Renal pelvis (tissue), 4 donors: ENCODE measurements around the gene NUB1. TPM values are rescaled to one million over a fixed set of nuclear protein-coding genes. Genes with fewer than 3 reads are reported as not detected.
A peak's percentile ranks its signal among the peaks of the same experiment; 100 is the strongest.

Source experiments
- DNase-seq: peaks from one replicate; pipeline ENCODE4 v3.0.0-alpha.2; 2013
- polyA plus RNA-seq, 3 donors: library from polyadenylated mRNA; unstranded; fragments of 120-200 nt; gene quantifications; one replicate each; pipeline ENCODE4 v1.2.1, GENCODE V29; 2013; ENCODE audit not compliant: insufficient read length in 3 of 3

NUB1 gene
- polyA plus RNA-seq, 3 donors = 75.7 to 82.8 (median 76.3) TPM

GRCh38 chr7:151402029-151402835 is 60.6 kb downstream of the NUB1 start:
- DNase-seq = no peak

GRCh38 chr7:151403764-151404163 is 62.2 kb downstream of the NUB1 start:
- DNase-seq = no peak

GRCh38 chr7:151404216-151405011 is 62.8 kb downstream of the NUB1 start:
- no peak for DNase-seq

DNA sequence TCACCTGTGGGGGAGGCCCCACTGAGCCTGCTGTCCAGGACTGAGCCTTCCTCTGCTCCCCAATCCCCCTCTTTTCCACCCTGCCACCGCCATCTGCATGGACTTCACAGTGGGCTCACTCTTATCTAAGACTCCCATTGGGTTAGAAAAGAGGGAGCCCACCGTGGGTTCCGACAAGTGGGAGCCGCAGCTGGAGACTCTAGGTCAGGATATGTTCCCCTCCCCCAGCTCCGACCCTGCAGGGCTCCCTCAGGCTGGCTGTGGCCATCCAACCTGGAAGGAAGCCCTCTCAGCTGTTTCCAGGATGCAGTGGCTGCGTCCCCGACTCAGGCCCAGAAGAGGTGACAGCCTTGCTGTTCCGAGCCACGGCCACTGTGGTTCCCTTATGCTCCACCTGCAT is 63.4 kb downstream of the NUB1 start:
- no peak for DNase-seq

DNA sequence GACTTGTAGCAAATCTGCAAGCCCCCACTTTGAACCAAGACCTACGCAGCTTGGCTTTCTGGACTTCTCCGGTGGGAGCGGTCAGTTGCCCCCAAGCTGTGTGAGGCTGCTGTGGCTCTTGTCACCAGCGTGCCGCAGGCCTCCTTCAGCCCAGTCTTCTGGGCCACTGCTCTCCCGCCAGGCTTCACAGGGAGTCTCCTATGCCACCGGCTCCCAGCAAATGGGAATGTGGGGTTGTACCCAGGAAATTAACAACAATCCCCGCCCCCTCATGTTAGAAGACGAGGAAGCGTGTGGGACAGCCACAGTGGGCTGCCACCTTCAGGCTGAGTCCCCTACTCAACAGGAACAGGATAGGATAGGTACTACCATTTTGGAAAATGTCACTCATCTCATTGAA is 64.0 kb downstream of the NUB1 start:
- DNase-seq = no peak

DNA sequence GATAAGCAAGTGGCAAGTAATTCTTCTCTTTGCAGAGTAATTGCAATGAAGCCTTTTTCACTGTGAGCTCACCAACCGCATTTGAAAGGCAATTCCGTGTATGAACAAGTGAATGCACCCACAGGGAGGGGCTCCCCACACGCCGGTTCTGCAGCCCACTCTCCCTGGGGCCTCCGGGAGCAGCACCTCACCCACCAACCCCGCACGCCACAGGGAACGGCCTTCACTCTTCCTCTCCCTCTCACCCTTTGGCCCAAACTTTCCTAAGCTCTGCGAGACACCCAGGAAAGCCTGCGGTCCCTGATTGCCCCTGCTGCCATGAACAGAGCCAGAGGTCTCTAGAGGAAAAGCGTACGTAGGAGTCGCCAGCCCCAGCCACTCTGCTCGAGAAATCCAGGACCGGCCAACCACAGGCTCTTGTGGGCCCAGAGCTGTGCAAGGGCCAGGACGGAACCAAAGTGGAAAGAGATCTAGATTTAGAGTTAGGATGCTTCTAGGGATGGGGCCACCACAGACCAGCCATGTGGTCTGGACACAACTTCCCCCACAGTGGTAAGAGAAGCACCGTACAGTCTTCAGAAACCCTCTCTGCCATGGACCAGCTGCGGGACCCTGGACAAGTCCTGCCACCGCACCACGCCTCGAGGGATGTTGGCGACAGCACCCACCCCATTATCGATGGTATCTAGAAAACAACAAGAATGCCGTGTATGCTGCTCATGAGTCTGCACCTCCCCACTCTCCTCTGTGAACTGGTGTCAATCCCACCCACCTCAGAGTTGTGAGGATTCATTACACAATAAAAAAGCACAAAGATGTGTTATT is 64.7 kb downstream of the NUB1 start:
- DNase-seq = no peak

- DNase-seq = no peak
Observed at GRCh38 chr7:151406886-151407583, 65.4 kb downstream of the NUB1 start.

DNA sequence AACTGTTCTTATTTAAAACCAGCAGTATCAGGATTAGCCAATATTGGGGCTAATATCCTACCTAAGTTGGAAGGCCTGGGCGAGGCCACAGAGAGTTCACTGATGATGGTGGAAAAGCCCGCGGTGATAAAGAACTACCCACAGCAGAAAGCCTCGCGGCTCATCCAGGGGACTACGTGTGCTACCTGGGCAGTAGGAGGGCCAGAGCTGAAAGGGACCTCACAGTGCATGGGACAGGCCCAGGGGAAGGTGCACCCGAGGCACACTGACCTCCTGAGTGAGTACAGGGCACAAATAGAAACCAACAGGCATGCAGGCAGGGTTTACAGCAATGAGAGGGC is 66.9 kb downstream of the NUB1 start:
- no peak for DNase-seq

DNA sequence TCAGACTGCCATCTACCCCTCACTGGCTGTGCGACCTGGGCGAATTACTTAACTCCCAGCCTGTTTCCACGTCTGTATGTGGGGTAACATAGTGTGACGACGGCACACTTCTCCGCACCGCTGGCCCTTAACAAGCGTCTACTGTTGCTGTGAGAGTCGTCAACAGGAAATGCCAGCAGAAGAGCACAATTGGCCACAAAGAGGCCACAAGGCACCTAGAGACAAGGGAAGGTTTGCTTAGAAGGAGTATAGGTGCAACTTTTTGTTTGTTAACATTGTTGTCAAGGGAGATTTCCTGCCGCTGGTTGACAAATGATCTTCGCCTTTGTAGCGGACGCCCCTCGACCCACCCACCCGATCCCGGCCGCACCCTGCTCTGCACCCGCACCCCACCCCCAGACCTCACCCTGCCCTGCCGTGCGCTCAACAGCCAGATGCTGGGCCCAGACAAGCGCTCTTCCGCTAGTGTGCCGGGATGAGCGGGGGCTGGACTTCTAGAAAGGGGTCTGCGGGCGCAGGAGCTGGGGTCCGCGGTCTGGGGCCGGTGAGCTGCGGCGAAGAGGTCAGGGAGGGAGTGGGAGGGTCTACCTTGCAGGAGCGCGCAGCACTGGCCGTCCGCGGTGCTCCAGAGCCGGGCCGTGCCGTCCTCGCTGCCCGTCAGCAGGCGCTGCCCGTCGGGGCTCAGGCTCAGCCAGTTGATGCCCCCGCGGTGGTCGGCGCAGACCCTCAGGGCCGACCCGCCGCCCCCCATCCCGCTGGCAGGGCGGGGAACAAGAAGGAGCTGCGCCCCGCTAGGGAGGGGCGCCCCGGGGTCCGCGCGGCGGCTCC is 67.4 kb downstream of the NUB1 start:
- peak; percentile 75 for DNase-seq

DNA sequence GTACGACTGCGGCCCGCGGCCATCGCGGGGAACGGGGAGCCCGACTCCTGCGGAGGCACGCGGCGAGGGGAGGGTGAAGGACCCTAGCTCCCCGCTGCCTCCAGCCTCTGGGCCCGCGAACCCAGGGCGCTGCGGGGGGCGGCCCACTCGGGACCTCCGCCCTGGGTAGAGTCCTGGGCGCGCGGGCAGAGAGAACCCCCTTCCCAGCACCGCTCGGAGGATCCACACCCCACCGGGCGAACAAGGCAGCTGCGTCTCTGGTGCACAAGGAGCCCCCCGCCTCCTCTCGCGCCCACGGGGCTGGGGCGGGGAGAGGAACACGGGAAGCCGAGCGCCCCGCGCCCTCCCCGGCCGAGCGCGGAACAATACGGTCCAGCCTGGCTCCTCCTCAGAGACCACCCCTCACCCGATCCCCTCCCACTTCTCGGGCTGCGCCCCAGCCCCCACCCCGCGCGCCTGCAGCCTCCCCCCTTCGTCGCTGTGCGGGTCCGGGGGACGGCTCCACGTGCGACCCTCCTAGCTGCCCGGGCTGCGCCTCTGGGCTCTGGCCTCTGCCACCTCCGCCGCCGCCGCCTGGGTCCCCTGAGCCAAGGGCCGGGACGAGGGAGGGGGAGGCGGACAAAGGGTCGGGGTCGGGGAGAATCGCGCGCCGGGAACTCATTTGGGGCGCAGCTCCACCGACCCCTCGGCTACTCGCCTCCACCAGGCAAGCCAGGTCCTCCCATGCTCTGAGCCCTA is 68.2 kb downstream of the NUB1 start, which contains the start of gene WDR86:
Gene WDR86 (minus strand): TSS at position 372 of the 738 bp plus-strand sequence. CDS start 449 bp downstream, outside the sequence.
- peak; percentile 80 for DNase-seq

DNA sequence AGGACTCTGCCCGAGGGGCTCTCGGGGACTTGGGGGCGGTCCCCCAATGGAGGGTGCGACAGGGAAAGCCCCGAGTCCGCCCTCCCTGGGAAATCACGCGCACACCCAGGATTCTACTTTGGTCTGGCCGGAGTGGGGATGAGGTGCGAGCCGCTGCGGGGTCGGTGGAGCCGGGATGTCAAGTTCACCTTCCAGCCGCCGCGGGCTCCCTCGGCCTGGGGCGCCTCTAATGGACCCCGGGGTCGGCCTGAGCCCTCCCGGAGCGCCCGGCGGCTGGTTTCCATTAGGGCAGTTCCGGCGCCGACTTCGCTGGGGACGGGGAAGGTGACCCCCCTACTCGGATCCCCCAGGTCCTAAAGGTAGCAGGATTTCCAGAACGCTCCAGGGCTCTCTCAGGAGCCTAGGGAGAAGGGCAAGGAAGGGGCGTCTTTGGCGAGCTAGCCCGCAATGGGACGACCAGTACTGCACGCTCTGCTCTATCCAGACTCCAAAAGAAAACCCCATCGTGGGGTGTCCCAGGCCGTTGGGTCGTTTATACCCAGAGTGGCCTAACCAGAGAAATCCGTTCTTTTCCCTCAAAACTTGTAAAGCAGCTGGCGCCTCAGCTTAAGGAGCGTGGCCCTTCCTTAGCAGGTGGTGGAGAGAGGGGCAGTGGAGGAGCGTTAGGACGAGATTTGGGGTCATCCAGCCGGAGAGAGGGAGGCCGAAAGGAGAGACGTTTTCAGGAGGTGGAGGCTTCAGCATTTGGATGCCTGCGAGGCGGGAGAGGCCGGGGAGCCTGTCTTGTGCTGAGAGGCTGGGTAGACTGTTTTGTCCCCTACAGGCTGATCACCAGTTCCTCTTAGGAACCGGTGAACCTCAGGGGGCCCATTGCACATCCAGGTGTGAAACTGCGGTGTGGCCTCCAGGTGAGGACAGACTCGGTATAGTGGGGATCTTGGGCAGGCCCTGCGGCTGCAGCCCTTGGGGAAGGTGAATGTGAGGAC is 69.1 kb downstream of the NUB1 start:
- peak; percentile 79 for DNase-seq

- DNase-seq = no peak
Observed at GRCh38 chr7:151411551-151411950, 69.9 kb downstream of the NUB1 start.

DNA sequence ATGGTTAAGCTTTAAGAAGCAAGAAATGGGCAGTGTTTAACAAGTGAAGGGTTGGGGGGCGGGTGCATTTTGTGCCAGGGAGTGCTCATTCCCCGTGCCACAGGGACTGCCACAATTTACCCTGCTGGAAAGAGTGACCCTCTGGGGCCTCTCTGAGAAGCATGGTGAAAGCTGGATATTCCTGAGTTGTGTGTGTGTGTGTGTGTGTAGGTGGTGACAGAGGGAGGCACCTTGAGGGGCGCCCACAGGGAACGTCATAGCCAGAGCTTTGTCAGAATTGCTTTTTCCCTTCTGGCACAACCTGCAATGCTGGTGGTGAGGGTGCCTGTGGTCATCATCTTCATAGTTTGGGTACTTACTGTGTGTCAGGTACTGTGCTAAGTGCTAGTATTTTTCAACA is 70.7 kb downstream of the NUB1 start:
- no peak for DNase-seq

DNA sequence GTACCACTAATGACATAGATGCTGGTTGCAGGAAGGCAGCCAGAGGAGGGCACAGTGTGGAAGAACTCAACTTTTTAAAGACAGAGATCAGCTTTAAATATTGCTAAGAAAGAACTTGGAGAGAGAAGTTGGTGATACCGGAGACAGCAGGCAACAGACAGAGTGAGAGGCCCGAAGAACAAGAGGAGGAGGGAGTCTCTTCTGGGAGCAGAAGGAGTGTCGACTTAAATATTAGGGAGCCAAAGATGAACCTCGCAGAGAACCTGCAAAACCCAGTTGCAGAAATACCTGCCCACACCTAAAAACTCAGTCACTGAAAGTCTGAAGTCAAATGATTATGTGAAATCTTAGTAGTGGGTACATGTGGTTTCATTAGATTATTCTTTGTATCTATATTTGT is 71.6 kb downstream of the NUB1 start:
- no peak for DNase-seq

DNA sequence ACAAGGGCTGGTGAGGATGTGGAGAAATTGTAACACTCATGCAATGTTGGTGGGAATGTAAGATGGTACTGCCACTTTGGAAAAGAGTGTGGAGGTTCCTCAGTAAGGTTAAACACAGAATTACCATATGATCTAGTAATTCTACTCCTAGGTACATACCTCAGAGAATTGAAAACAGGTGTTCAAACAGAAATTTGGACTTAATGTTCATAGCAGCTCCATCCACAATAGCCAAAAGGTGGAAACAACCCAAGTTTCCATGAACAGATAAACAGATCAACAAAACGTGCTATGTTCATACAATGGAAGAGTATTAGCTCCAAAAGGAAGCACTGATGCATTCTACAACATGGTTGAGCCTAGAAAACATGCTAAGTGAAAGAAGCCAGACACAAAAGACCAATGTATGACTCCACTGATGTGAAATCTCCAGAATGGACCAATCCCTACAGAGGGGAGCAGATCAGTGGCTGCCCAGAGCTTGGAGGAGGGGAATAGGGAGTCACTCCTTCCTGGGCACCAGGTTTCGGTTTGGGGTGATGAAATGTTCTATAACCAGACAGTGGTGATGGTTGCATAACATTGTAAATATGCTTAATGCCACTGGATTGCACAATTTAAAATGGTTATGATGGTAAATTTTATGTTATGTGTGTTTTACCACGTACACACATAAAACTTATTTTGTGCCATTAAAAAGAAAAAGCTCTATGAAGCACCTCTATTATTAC is 73.9 kb downstream of the NUB1 start:
- DNase-seq = no peak

DNA sequence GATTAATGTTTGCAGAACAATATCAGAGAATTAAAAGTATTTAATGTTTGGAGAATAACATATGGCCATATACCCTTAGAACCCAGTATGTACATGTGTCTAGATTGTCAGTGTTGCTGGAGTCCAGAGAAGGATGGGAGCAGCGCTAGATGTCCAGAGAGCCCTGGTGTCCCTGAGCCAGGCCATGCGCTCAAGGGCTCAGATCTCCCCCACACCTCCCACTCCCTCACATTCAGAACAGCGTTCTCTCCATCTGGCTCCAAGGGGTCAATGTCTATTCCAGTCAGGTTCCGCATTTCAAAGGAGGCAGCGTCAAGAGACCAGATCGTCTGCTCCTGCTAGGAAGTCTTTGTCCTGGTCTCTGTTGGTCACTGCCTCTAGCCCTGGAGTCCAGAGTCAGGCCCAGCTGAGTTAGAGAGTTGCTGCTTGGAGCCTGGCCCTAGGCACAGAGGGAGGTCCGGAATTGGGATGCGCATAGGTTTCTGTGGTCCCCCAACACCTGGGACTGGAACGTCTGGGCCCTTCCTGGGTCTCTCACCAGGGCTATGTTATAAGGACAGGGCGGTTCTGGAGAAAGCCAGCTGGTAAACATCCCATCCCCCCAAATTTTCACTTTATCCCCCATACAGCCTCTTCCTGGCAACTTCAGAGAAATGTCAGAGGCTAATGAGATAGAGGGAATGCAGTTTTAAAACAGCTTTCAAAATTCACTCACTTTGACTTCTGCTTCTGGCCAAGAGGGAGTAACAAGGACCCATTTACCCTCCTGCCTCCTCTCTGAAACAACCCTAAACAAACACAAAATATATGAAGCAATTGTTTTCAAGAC is 74.7 kb downstream of the NUB1 start:
- no peak for DNase-seq

DNA sequence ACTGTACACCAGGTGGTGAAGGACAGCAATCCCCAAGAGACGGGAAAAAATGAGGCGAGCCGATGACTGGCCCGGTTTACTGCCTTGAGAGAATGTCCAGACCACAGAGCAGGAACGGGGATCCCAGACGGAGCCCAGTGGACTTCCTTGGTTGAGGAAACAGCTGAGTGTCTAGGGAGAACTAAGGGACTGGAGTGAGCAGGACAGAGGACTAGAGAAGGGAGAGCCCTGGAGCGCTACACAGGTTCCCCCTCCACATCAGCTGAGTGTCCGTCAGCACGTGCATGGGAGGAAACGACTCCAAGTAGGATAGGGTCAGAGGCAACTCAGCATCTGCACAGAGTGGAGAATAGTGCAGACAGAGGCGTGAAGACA is 75.3 kb downstream of the NUB1 start:
- no peak for DNase-seq
